HCT116 (cell line): ENCODE data around the gene NECAB2. TPM values are rescaled to one million over a fixed set of nuclear protein-coding genes. Genes with fewer than 3 reads are reported as not detected.

Experiments used
- ATAC-seq: fragments of 200-7000 bp; cut with Tn5 transposase; 2 replicates; pipeline ENCODE4 v1.9.1; 2020; ENCODE audit warnings: mild to moderate bottlenecking, moderate library complexity
- BruUV-seq: library from RNA; stranded (reverse); fragments of 400-500 nt; replicated peaks from 2 replicates; lab custom pipeline; 2021; lab: Mats Ljungman, UMichigan
- CTCF ChIA-PET: fragments of 300-600 bp; sonication (Branson Sonifier 250); formaldehyde crosslinking; loops from one replicate; lab custom pipeline; 2021; ENCODE audit warnings: antibody characterized with exemption; lab: Charles Lee
- POLR2A ChIA-PET: fragments of 300-600, 350-600 bp; sonication (Branson Sonifier 250); formaldehyde crosslinking; loops from one replicate; lab custom pipeline; 2021; ENCODE audit warnings: antibody characterized with exemption; lab: Charles Lee
- RAD21 ChIA-PET, 2 experiments: fragments of 300-600 bp; sonication (Branson Sonifier 250); formaldehyde crosslinking; loops; one replicate each; lab custom pipeline; 2023; ENCODE audit warnings: low total read pairs in 2 of 2; ENCODE audit not compliant: uncharacterized antibody in 2 of 2, unreplicated experiment in 2 of 2, low non-redundant PET in 1 of 2; lab: Charles Lee
- DNase-seq: peaks from one replicate; pipeline ENCODE4 v3.0.0-alpha.2; 2010; ENCODE audit warnings: low read depth, low spot score
- H2AFZ ChIP-seq: fragments of 200-600 bp; shearing (Covaris generic), sonication (generic); 2 replicates; pipeline ENCODE4 v1.6.1; 2017; ENCODE audit warnings: low read depth, mixed run types, mixed read lengths, antibody characterized with exemption, low read length; ENCODE audit not compliant: poor library complexity, severe bottlenecking
- H3K27ac ChIP-seq: 2 replicates; pipeline ENCODE4 v1.5.1; 2012; ENCODE audit warnings: low read depth, low read length
- H3K27me3 ChIP-seq: fragments of 200-600 bp; sonication (generic); 2 replicates; pipeline ENCODE4 v1.6.1; 2016; ENCODE audit warnings: mixed run types, low read length, mixed read lengths; ENCODE audit not compliant: insufficient read depth
- H3K36me3 ChIP-seq, 2 experiments: fragments of 200-500 bp in 1 of 2; fragments of 200-600 bp in 1 of 2; sonication (Bioruptor generic) in 1 of 2; sonication (generic) in 1 of 2; 2 replicates each; pipeline versions ENCODE4 v1.5.1 to v1.6.1; 2014 to 2016; ENCODE audit warnings: low read length in 2 of 2, inconsistent platforms in 1 of 2, mixed read lengths in 1 of 2, mixed run types in 1 of 2; ENCODE audit not compliant: insufficient read depth in 2 of 2, control insufficient read depth in 1 of 2
- H3K4me1 ChIP-seq, 2 experiments: fragments of 200-600 bp in 1 of 2; sonication (generic) in 1 of 2; 2 replicates each; pipeline versions ENCODE4 v1.5.1 to v1.6.1; 2012 to 2017; ENCODE audit warnings: low read length in 2 of 2, inconsistent platforms in 1 of 2, mild to moderate bottlenecking in 1 of 2, mixed read lengths in 1 of 2, mixed run types in 1 of 2, moderate library complexity in 1 of 2; ENCODE audit not compliant: insufficient read depth in 2 of 2, control insufficient read depth in 1 of 2
- H3K4me2 ChIP-seq: fragments of 200-600 bp; sonication (generic); 2 replicates; pipeline ENCODE4 v1.6.1; 2017; ENCODE audit warnings: mixed run types, low read length, mixed read lengths
- H3K4me3 ChIP-seq, 2 experiments: fragments of 200-600 bp in 1 of 2; sonication (generic) in 1 of 2; replicated peaks in 1 of 2; 2 replicates each; pipeline ENCODE4 v1.5.1; 2011 to 2016; ENCODE audit warnings: low read length in 2 of 2, control low read depth in 1 of 2, low read depth in 1 of 2, mild to moderate bottlenecking in 1 of 2, mixed read lengths in 1 of 2, mixed run types in 1 of 2
- H3K79me2 ChIP-seq: fragments of 200-600 bp; sonication (generic); 2 replicates; pipeline ENCODE4 v1.6.1; 2017; ENCODE audit warnings: mild to moderate bottlenecking, mixed run types, low read length, moderate library complexity, mixed read lengths; ENCODE audit not compliant: insufficient read depth
- H3K9ac ChIP-seq: fragments of 200-600 bp; sonication (generic); 2 replicates; pipeline ENCODE4 v1.6.1; 2016; ENCODE audit warnings: low read length, mixed read lengths
- H3K9me2 ChIP-seq: fragments of 200-600 bp; sonication (generic), shearing (Covaris generic); 2 replicates; pipeline ENCODE4 v1.6.1; 2017; ENCODE audit warnings: mixed run types, mild to moderate bottlenecking, moderate library complexity; ENCODE audit not compliant: insufficient read depth
- H3K9me3 ChIP-seq, 2 experiments: fragments of 200-500 bp in 1 of 2; fragments of 200-600 bp in 1 of 2; sonication (Bioruptor generic) in 1 of 2; sonication (generic) in 1 of 2; 2 replicates each; pipeline ENCODE4 v1.6.1; 2014 to 2017; ENCODE audit warnings: low read length in 2 of 2, mixed read lengths in 2 of 2, inconsistent platforms in 1 of 2, low read depth in 1 of 2, mild to moderate bottlenecking in 1 of 2, mixed run types in 1 of 2, moderate library complexity in 1 of 2; ENCODE audit not compliant: control insufficient read depth in 1 of 2, insufficient read depth in 1 of 2
- H4K20me1 ChIP-seq: fragments of 200-600 bp; sonication (generic), shearing (Covaris generic); 2 replicates; pipeline ENCODE4 v1.6.1; 2017; ENCODE audit warnings: mixed run types, mild to moderate bottlenecking, moderate library complexity; ENCODE audit not compliant: insufficient read depth
- ATF3 ChIP-seq: IDR thresholded peaks from 2 replicates; pipeline ENCODE4 v1.6.1; 2012
- CBX3 ChIP-seq: IDR thresholded peaks from 2 replicates; pipeline ENCODE4 v1.6.1; 2012; ENCODE audit warnings: low read depth
- CEBPB ChIP-seq: IDR thresholded peaks from 2 replicates; pipeline ENCODE4 v1.6.1; 2012; ENCODE audit warnings: low read depth
- CTCF ChIP-seq, 3 experiments: fragments of 200-600 bp in 1 of 3; sonication (generic) in 1 of 3; IDR thresholded peaks in 2 of 3; conservative IDR thresholded peaks in 1 of 3; 2 replicates each; pipeline ENCODE4 v1.5.1; 2012 to 2017; ENCODE audit warnings: low read depth in 2 of 3, low read length in 2 of 3, antibody characterized with exemption in 1 of 3, borderline replicate concordance in 1 of 3, control low read depth in 1 of 3, mild to moderate bottlenecking in 1 of 3, mixed read lengths in 1 of 3, mixed run types in 1 of 3, moderate library complexity in 1 of 3; ENCODE audit not compliant: insufficient read depth in 1 of 3
- ELF1 ChIP-seq: IDR thresholded peaks from 2 replicates; pipeline ENCODE4 v1.6.1; 2012; ENCODE audit warnings: low read depth, borderline replicate concordance
- EZH2 ChIP-seq: fragments of 200-600 bp; sonication (generic); IDR thresholded peaks from 2 replicates; pipeline ENCODE4 v1.6.1; 2017; ENCODE audit warnings: antibody characterized with exemption, mixed run types
- EZH2phosphoT487 ChIP-seq: fragments of 200-600 bp; IDR thresholded peaks from 2 replicates; pipeline ENCODE4 v1.6.1; 2018; ENCODE audit warnings: antibody characterized with exemption, borderline replicate concordance
- JUND ChIP-seq: IDR thresholded peaks from 2 replicates; pipeline ENCODE4 v1.6.1; 2012
- POLR2A ChIP-seq: IDR thresholded peaks from 2 replicates; pipeline ENCODE4 v1.7.0; 2011; ENCODE audit warnings: borderline replicate concordance; ENCODE audit not compliant: insufficient read depth, insufficient read length; ENCODE audit errors: extremely low read depth
- POLR2AphosphoS5 ChIP-seq: IDR thresholded peaks from 2 replicates; pipeline ENCODE4 v1.6.1; 2011; ENCODE audit warnings: mild to moderate bottlenecking, low read depth, low read length, moderate library complexity
- RAD21 ChIP-seq: IDR thresholded peaks from 2 replicates; pipeline ENCODE4 v1.6.1; 2012; ENCODE audit warnings: low read depth, mild to moderate bottlenecking
- REST ChIP-seq: IDR thresholded peaks from 2 replicates; pipeline ENCODE4 v1.6.1; 2012; ENCODE audit warnings: low read depth
- SP1 ChIP-seq: IDR thresholded peaks from 2 replicates; pipeline ENCODE4 v1.6.1; 2012; ENCODE audit warnings: low read depth
- SRF ChIP-seq: IDR thresholded peaks from 2 replicates; pipeline ENCODE4 v1.6.1; 2012; ENCODE audit warnings: low read depth
- TCF7L2 ChIP-seq: IDR thresholded peaks from 2 replicates; pipeline ENCODE4 v1.7.0; 2011; ENCODE audit warnings: borderline replicate concordance, inconsistent platforms; ENCODE audit not compliant: insufficient read depth, insufficient read length; ENCODE audit errors: extremely low read depth
- YY1 ChIP-seq: IDR thresholded peaks from 2 replicates; pipeline ENCODE4 v1.6.1; 2011; ENCODE audit warnings: low read length, low read depth, moderate library complexity, mild to moderate bottlenecking; ENCODE audit not compliant: insufficient replicate concordance; ENCODE audit errors: extremely low read depth
- ZBTB33 ChIP-seq: IDR thresholded peaks from 2 replicates; pipeline ENCODE4 v1.6.1; 2011; ENCODE audit warnings: mild to moderate bottlenecking, low read length, moderate library complexity; ENCODE audit not compliant: insufficient replicate concordance; ENCODE audit errors: extremely low read depth
- ZNF274 ChIP-seq: fragments of 200-500 bp; sonication (Bioruptor generic); IDR thresholded peaks from 2 replicates; pipeline ENCODE4 v1.6.1; 2014; ENCODE audit warnings: mild to moderate bottlenecking, low read depth, low read length, inconsistent platforms
- intact Hi-C: fragments of 100-400 bp; cut with micrococcal nuclease; formaldehyde crosslinking; loops from 2 replicates; pipeline ENCODE4 v1.10.0; 2022
- total RNA-seq: library from RNA; stranded (reverse); gene quantifications from one replicate; pipeline ENCODE4 v1.2.1, GENCODE V29; 2021; ENCODE audit not compliant: unreplicated experiment
- TF ChIP-seq, protein P1 (sequence below): IDR thresholded peaks from 2 replicates; pipeline ENCODE4 v1.6.1; 2012

The NECAB2 gene
- total RNA-seq, 1 experiment from 2014 or later, result 0.61 TPM

- no peaks in the 10 kb centered on the region; the same call in 1 of the 2 replicates for H3K27me3 ChIP-seq
- ChIA-PET CTCF (no interaction called here), POLR2A (no interaction called here), RAD21 (interaction anchor here in 1 of 2 experiments (0.6 kb wide), 1 partner anchor 165 kb away, joined by 3 read pairs; no protein-coding TSS in a partner anchor)
- no peak overlapping the region for H3K4me3 ChIP-seq
- intact Hi-C loops, result no loop called here
- TF ChIP-seq, protein P1, sequence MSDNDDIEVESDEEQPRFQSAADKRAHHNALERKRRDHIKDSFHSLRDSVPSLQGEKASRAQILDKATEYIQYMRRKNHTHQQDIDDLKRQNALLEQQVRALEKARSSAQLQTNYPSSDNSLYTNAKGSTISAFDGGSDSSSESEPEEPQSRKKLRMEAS, result no peak
- no peak for TF ChIP-seq ZBTB33
- no peak for TF ChIP-seq POLR2A
- no peak for TF ChIP-seq RAD21
- TF ChIP-seq ATF3, result no peak
- no peak for TF ChIP-seq SP1
- no peak for TF ChIP-seq TCF7L2
- no peak for TF ChIP-seq CBX3
- TF ChIP-seq YY1, result no peak
- no peak for TF ChIP-seq EZH2
- no peak for TF ChIP-seq CEBPB
- TF ChIP-seq EZH2phosphoT487, result no peak
- no peak for TF ChIP-seq ELF1
- no peak for TF ChIP-seq ZNF274
- no peak for TF ChIP-seq JUND
- TF ChIP-seq CTCF (IDR thresholded peaks at IDR 0.05 in 2 of 3, conservative IDR thresholded peaks at IDR 0.05 in 1 of 3; ENCODE audit: borderline replicate concordance in 1 of 3, insufficient read depth in 1 of 3, low read depth in 2 of 3, low read length in 2 of 3), result no peak
- no peak for TF ChIP-seq REST
- TF ChIP-seq SRF, result no peak
- no peak for TF ChIP-seq POLR2AphosphoS5
- H3K79me2 ChIP-seq, result no peaks in the 10 kb centered on the region
- no peak overlapping the region for H3K27ac ChIP-seq
- peaks cover 8 to 11% of the 10 kb centered on the region in 2 experiments; a peak in 2 of 4 replicates for H3K9me3 ChIP-seq
- no peak for DNase-seq
- no peak for ATAC-seq
- H3K9me2 ChIP-seq, result no peaks in the 10 kb centered on the region
- no peaks in the 10 kb centered on the region for H3K36me3 ChIP-seq
- H4K20me1 ChIP-seq, result no peaks in the 10 kb centered on the region
- H3K4me1 ChIP-seq, result no peaks in the 10 kb centered on the region
- H2AFZ ChIP-seq, result no peak overlapping the region
- no TSS peak for BruUV-seq
- no peak overlapping the region for H3K4me2 ChIP-seq
- H3K9ac ChIP-seq, result no peak overlapping the region
Measured at GRCh38 chr16:83977056-83977815, 9.2 kb downstream of the NECAB2 start.
